ENCODE data around the gene CALN1.

CALN1 gene

GRCh38 chr7:71970725-71971124 is 441.4 kb downstream of the CALN1 start:
- no peak for TF ChIP-seq CTCF (IDR thresholded peaks at IDR 0.05; ENCODE audit: insufficient read depth, low read length, poor library complexity, severe bottlenecking)

GRCh38 chr7:71962636-71963035 is 449.5 kb downstream of the CALN1 start:
- Histone ChIP-seq H3K4me3 (replicated peaks; ENCODE audit: low read depth, low read length) (no peak overlapping the region), H3K36me3 (ENCODE audit: control insufficient read depth, insufficient read depth, low read length) (no peaks in the 10 kb centered on the region), H3K27me3 (replicated peaks; ENCODE audit: control insufficient read depth, insufficient read depth, low read length) (no peaks in the 10 kb centered on the region)
- TF ChIP-seq CTCF (IDR thresholded peaks at IDR 0.05; ENCODE audit: insufficient read depth, low read length, poor library complexity, severe bottlenecking) = no peak
- no peak for DNase-seq (ENCODE audit: extremely low read depth, insufficient read length)

More at GRCh38 chr7:71970725-71971124, 441.4 kb downstream of the CALN1 start:
- Histone ChIP-seq H3K27me3 (replicated peaks; ENCODE audit: control insufficient read depth, insufficient read depth, low read length) (no peaks in the 10 kb centered on the region), H3K4me3 (replicated peaks; ENCODE audit: low read depth, low read length) (no peak overlapping the region), H3K36me3 (ENCODE audit: control insufficient read depth, insufficient read depth, low read length) (no peaks in the 10 kb centered on the region)
- DNase-seq (ENCODE audit: extremely low read depth, insufficient read length) = no peak

- H3K4me3 ChIP-seq (replicated peaks; ENCODE audit: low read depth, low read length) = no peak overlapping the region
- no peak for DNase-seq (ENCODE audit: extremely low read depth, insufficient read length)
- no peaks in the 10 kb centered on the region for H3K27me3 ChIP-seq (replicated peaks; ENCODE audit: control insufficient read depth, insufficient read depth, low read length)
- no peak for TF ChIP-seq CTCF (IDR thresholded peaks at IDR 0.05; ENCODE audit: insufficient read depth, low read length, poor library complexity, severe bottlenecking)
- H3K36me3 ChIP-seq (ENCODE audit: control insufficient read depth, insufficient read depth, low read length) = no peaks in the 10 kb centered on the region
Measured at GRCh38 chr7:71961283-71961682, 450.9 kb downstream of the CALN1 start.

GRCh38 chr7:71942115-71942514 is 470.0 kb downstream of the CALN1 start:
- no peak for DNase-seq (ENCODE audit: extremely low read depth, insufficient read length)
- Histone ChIP-seq H3K27me3 (replicated peaks; ENCODE audit: control insufficient read depth, insufficient read depth, low read length) (no peaks in the 10 kb centered on the region), H3K36me3 (ENCODE audit: control insufficient read depth, insufficient read depth, low read length) (no peaks in the 10 kb centered on the region), H3K4me3 (replicated peaks; ENCODE audit: low read depth, low read length) (no peak overlapping the region)
- no peak for TF ChIP-seq CTCF (IDR thresholded peaks at IDR 0.05; ENCODE audit: insufficient read depth, low read length, poor library complexity, severe bottlenecking)

- H3K27me3 ChIP-seq (replicated peaks; ENCODE audit: control insufficient read depth, insufficient read depth, low read length) = no peaks in the 10 kb centered on the region
- no peak overlapping the region for H3K4me3 ChIP-seq (replicated peaks; ENCODE audit: low read depth, low read length)
- no peaks in the 10 kb centered on the region for H3K36me3 ChIP-seq (ENCODE audit: control insufficient read depth, insufficient read depth, low read length)
- DNase-seq (ENCODE audit: extremely low read depth, insufficient read length) = no peak
- TF ChIP-seq CTCF (IDR thresholded peaks at IDR 0.05; ENCODE audit: insufficient read depth, low read length, poor library complexity, severe bottlenecking) = no peak
Measured at GRCh38 chr7:71937840-71938371, 474.2 kb downstream of the CALN1 start.

- Histone ChIP-seq H3K4me3 (replicated peaks; ENCODE audit: low read depth, low read length) (no peak overlapping the region), H3K27me3 (replicated peaks; ENCODE audit: control insufficient read depth, insufficient read depth, low read length) (no peaks in the 10 kb centered on the region), H3K36me3 (ENCODE audit: control insufficient read depth, insufficient read depth, low read length) (no peaks in the 10 kb centered on the region)
- TF ChIP-seq CTCF (IDR thresholded peaks at IDR 0.05; ENCODE audit: insufficient read depth, low read length, poor library complexity, severe bottlenecking) = no peak
- no peak for DNase-seq (ENCODE audit: extremely low read depth, insufficient read length)
Measured at GRCh38 chr7:71935674-71936073, 476.5 kb downstream of the CALN1 start.

Data from GM06990 (cell line).